ENCODE data around the gene RGS17.
A peak's percentile ranks its signal among the peaks of the same experiment; 100 is the strongest.
"Not testable (repeated sequence)": the region's sequence is repeated elsewhere in the genome, so short reads cannot be mapped to it uniquely, and the experiment has no call there.

RGS17 gene

DNA sequence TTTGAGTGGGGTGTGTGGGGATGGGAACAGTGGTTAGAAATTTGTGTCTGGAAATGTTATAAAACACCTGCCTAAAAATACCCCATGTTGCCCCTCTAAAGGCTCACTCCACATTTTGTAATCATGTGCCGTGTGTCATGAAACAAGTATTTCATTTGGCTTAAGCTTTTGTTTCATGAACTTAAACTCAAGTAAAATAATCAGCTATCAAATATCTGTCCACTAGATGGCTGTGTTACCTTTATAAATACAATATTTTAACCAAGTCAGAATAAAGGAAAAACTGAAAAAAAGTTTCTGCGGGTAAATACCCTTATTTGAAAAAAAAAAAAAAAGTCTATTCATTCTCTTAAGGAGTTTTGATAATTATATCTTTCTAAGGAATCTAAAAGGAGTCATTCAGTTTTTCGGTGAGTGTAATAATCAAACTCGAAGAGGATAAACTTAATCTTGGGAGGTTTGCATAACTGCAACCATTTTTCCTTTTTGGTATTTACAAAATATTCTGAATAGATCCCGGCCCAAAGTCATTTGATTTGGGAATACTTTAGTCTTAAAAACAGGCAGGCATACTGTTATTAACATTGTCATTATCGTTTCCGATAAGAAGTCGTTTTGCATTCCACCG lies 98.7 kb downstream of the RGS17 start:
- no peak for DNase-seq (ENCODE audit: low read depth in 2 of 2)

DNA sequence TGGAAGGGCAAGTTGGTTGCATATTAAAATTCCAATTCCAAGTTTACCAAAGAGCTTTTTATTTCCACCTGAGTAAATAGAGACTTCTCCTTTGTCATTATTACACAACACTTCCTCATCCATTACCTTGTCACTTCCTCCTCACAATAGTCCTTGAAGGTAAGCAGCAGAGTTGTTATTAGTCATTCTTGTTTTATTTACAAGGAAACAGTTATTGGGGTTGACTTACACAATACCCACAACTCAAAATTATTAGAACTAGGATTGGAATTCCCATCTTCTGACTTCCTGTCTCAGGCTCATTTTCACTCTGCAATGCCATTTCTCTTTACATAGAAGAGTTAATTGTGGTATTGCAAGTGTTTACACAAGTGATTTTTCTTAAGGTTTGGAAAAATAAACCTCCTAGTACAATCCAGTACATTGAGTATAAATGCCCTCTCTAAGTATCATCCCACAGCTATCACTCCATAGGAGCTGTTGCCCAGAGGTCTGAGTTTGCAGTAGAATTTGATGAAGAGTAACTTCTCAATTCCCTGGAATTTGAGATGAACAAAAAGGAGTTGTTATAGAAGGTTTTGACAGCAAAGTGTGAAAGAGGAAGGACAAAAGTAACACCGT lies 99.6 kb downstream of the RGS17 start:
- DNase-seq (ENCODE audit: low read depth in 2 of 2) = no peak

DNA sequence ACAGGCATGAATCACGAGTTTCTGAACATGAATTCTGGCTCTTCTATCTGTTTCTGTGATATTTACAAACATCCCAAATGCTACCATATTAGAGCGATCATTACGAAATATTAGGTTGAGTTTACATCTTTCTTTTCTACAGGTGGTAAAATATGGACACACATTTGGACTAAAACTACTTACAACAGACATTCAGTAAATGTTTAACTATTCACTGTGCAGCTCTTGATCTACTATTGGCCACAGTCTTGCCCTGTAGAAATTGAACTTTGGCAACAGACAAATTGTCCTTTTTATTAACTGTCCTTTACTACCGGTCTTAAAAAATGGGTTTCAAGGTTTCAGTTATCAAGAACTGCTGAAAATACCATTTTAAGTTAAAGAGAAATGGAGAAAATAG lies 102.1 kb downstream of the RGS17 start:
- DNase-seq (ENCODE audit: low read depth in 2 of 2) = no peak

DNA sequence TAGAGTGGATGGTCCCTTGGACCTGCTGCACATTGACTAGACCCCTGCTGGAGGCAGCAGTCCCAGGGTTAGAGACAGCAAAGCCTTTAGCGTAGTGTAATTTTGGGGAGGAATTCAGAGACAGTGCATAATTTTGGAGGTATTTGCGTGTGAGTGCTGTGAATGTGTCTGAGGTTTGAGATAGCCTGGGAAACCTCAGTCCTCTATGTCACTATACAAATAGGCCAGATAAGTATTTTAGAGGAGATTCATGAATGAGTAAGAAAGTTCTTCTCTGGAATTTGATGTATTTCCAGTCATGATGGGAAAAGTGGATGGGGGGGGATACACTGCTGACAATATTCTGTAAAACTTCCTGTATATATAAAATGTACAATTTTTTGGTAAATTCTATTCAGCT lies 102.8 kb downstream of the RGS17 start:
- DNase-seq (ENCODE audit: low read depth in 2 of 2) = no peak

DNA sequence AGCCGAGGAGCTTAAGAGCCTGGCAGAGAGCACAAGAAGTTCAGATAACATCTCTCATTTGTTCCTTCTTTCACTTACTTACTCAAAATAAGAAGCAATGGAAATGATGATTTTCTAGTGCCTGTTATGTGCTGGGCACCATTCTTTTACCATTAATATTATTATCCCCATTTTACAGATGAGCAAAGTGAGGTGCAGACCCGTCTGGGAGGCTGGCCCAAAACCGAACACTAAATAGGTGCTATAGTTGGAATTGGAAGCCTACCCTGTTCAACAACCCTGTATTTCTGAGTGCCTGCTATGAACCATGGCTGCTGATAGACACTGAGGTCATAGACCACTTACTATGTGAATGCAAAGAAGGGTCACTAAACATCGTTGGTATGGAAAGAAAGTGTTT lies 103.6 kb downstream of the RGS17 start:
- DNase-seq (ENCODE audit: low read depth in 2 of 2) = no peak

DNA sequence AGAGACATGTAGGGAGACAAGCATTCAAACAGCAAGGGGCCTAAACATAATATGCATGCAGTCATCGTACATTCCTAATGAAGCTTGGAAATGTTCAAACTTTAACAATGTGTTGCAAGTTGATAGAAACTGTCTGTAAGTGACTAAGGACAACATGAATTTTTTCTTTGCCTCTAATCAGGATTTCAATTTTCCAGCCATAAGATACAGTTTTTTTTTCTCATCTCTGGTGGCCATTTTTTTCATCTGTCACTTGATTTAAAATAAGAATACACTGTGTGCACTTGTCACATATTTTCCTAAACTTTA lies 106.4 kb downstream of the RGS17 start:
- DNase-seq (ENCODE audit: low read depth in 2 of 2) = no peak

DNA sequence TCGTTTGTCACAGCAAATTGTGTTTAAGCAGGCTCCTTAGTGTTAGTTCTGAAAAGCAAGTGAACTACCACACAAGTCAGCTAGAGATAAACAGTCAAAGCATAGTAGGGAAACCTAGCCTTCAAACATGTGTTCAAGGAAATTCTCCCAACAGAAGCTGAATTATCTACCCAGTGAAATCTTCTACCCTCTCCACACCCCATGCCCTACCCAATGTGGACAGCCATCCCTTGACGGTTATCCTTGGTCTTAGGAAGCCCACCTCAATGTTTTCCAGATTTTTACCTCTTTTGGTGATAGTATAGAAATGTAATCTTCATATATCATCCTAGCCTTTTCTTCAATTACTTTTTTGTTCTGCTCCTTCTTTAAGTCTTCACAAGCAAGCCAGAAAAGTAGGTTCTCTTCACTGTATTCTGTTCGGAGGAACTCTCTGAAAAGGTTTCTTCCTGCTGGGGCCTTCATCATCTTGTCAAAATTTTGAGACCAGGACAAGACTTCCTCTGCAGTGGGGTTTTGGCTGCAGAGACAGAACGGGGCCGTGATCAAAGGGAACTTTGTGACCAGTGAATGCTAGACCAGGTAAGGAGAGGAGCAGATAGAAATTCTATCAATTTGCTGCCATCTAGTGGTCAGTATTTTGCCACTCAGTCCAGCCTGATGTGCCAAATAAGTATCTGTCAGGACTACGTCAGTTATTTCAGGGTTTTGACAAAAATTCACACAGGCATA lies 106.9 kb downstream of the RGS17 start:
- no peak for DNase-seq (ENCODE audit: low read depth in 2 of 2)

DNA sequence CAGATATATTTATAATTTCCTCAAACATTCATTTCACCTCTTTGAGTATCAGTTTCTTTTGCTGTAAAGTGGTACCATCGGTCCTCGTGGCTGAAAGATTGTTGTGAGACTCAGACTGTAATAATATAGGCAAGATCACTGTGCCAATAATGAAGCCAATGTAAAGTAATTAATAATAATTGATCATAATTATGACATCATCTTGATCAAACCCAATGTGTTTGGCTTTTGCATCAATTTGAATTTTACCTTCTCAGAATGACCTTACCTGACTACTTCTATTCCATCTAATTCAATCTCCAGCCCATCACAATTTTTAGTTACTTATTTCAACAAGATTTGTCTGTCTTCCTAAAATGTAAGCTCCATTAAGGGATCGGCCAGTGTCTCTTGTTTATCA lies 112.7 kb downstream of the RGS17 start:
- no peak for DNase-seq (ENCODE audit: low read depth in 2 of 2)

DNA sequence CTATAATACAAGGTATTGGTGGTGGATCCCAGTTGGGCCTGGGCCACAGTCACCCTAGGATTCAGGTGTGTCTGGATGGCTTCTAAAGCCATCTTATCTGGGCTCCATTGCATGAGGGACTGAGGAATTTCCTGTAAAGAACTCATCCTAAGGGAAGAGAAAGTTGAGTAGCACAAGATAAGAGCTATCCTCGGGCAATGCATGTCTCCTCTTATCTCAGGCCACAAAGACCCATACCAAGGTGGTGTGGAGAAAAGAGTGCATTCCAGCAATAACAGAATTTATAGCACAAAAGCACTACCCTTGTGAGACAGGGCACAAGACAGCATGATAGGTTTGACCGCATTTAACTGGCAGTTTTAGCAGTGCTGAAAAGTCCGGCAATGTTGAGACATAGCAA lies 114.2 kb downstream of the RGS17 start:
- DNase-seq (ENCODE audit: low read depth in 2 of 2) = no peak

DNA sequence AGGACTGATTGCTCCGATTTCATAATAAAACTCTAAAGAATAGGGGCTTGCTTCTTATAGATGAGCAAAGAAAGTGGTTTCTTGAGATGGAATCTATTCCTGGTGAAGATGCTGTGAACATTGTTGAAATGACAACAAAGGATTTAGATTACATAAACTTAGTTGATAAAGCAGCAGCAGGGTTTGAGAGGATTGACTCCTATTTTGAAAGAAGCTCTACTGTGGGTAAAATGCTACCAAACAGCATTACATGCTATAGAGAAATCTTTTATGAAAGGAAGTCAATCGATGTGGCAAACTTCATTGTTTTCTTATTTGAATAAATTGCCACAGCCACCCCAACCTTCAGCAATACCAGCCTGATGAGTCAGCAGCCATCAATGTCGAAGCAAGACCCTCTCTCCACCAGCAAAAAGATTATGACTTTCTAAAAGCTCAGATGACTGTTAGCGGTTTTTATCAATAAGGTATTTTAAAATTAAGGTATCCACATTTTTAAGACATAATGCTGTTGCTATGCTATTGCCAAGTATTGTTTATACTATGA lies 115.9 kb downstream of the RGS17 start:
- DNase-seq (ENCODE audit: low read depth in 2 of 2) = no peak

DNA sequence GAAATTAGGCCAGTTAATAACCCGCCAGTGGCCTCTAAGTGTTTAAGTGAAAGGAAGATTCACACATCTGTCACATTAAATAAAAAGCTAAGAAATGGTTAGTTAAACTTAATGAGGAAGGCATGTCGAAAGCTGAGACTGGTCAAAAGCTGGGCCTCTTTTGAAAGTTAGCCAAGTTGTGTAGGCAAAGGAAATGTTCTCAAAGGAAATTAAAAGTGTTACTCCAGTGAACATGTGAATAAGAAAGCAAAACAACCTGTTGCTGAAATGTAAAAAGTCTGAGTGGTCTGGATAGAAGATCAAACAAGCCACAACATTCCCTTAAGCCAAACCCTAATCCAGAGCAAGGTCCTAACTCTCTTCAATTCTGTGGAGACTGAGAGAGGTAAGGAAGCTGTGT lies 117.6 kb downstream of the RGS17 start:
- DNase-seq (ENCODE audit: low read depth in 2 of 2) = no peak

DNA sequence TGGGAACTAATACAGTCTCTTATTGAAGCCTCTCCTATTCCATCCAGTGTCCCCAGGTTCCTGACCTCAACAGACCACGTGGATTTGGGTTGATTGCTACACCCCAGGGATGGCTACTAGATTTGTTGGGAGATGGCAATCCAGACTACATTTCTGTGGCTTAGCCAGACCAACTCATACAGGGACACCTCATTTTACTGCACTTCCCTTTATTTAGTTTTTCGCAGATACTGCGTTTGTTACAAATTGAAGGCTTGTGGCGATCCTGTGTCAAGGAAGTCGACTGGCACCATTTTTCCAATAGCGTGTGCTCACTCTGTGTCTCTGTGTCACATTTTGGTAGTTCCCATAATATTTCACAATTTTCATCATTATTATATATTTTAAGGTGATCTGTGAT lies 118.2 kb downstream of the RGS17 start:
- no peak for DNase-seq (ENCODE audit: low read depth in 2 of 2)

DNA sequence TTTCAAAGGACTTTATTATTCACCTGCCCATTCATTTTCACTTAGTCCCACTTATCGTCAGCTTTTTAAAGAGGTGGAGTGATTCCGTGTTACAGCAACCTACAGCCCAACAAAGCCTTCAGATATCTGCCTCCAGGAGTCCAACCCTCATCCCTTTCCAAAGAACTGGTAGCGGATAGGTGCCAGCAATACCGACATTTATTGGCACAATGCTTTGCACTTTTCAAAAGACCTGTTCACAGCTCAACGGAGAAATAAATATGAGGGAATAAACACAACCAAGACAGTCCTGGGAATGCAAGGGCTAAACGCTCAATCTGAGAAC lies 127.8 kb downstream of the RGS17 start:
- DNase-seq (ENCODE audit: low read depth in 2 of 2) = no peak

DNA sequence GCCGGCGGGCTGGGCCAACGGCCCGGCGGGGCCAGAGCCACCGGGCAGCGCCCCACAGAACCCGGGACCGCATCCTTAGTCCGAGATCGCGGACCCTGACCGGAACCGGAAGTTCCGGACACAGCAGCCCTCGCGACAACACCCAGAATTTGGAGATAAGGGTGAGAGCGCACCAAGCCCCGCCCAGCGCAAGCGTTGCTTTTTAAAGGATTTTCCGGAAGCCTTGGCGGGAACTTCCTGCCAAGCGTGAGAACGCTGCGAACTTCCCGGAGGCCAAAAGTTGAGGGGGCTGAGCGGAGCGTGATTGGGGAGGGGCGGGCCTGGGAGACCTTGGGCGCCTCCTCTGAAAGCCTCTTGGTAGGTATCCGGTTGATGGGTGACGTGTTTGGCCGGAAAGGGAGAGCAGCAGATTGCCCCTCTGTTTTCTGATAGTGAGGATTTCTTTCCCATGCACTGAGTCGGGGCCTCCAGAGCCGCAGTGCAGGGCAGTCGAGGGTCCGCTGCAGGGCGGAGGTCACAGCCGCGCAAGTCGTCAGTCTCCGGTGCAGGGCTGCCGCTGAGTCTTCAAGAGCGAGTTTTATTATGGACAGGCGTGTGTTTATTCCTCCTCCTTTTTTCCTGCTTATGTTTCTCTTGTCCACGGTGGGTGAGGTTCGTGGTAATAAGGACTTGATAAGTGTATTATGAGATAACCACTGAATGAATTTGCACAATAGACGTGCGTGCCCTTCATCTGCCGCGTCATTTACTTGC lies 128.3 kb downstream of the RGS17 start, which contains the start of gene MTRF1L:
TSS of gene MTRF1L (minus strand) at position 97 of the 753 bp plus-strand sequence. CDS start at position 73, 24 bp downstream.
- DNase-seq (ENCODE audit: low read depth in 2 of 2) = peak; percentile 77 to 87

DNA sequence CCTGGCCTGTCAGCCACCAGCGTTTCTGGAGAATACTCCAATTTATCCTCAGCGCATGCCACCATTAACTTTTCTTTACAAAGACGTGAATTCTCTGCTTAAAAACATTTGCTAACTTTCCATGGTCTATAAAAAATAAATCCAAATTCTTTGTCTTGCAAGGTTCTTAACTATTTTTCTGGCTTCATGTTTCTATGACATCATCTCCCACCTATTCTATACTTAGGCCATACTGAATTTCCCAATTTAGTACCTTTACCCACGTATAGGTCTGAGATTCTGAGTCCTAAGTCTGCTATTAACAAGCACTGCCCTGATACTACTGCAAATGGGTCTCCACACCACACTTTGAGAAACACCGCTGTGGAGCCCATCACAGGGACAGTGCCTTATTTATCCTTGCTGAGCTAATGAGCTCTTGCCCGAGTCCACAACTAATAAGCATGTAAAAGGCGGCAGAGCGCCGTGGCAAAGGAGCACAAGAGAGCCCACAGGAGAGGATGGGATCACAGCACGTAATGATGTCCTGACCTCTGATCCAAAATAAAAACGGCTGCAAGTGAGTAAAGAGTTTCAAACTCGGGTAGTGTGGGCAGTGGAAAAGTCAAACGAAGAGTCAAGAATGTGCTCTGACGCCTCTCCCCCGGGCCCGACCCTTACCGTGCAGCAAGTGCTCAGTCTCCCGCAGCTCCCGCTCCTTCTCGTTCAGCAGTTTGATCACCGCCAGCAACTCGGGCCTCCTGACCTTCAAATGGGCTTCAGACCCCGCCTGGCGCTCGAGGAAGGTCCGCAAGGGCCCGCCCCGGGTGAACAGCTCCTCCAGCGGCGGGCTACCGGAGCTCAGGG lies 129.1 kb downstream of the RGS17 start:
- no peak for DNase-seq (ENCODE audit: low read depth in 2 of 2)

DNA sequence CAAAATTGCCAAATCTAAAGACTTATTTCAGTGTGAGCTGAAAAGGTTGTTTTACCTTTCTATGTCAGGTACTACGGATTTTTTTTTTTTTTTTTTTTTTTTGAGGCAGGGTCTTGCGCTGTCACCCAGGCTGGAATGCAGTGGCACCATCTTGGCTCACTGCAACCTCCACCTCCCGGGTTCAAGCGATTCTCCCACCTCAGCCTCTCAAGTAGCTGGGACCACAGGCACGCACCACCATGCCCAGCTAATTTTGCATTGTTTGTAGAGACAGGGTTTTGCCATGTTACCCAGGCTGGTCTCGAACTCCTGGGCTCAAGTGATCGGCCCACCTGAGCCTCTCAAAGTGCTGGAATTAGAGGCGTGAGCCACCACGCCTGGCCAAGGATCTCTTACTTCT lies 130.3 kb downstream of the RGS17 start:
- not testable (repeated sequence) for DNase-seq (ENCODE audit: low read depth in 2 of 2)

DNA sequence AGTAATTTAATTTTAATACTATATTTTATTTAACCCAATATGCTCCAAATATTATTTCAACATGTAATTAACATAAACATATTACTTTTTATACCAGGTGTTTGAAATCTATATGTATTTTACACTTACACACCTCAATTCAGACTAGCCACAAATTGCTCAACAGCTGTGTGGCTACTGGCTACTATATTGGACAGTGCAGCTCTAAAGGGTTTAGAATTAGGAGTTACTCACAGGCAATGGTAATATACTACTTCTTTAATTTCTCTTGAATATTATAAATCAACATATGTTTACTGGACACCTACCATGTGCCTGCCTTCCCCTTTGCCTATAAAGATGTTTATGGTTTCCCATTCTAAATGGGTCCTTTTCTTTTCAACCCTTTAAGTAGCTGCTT lies 130.8 kb downstream of the RGS17 start:
- DNase-seq (ENCODE audit: low read depth in 2 of 2) = no peak

DNA sequence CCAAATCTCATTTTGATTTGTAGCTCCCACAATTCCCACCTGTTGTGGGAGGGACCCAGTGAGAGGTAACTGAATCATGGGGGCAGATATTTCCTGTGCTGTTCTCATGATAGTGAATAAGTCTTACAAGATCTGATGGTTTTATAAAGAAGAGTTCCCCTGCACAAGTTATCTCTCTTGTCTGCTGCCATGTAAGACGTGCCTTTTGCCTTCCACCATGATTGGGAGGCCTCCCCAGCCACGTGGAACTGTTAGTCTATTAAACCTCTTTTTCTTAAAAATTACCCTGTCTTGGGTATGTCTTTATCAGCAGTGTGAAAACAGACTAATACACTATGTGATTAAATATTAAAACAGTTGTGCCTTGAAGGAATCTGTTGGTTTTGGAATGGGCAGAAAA lies 131.5 kb downstream of the RGS17 start:
- DNase-seq (ENCODE audit: low read depth in 2 of 2) = not testable (repeated sequence)

DNA sequence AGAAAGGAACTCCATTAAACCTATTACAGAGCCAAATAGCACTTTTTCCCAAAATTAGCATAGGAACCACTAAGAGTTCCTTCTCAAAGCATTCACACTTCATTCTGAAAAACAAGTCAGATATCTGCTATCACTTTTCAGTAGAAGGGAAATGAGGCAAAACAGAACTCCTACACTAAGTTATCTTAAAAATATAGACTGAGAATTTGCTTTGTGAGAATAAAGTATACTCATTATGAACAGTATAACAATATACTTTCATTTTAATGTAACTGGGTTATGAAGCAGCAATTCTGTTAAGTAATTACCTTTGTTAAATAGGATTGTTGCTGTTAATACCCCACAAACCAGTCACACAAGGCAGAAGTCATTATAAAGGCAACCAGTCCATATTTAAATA lies 137.2 kb downstream of the RGS17 start:
- no peak for DNase-seq (ENCODE audit: low read depth in 2 of 2)

DNA sequence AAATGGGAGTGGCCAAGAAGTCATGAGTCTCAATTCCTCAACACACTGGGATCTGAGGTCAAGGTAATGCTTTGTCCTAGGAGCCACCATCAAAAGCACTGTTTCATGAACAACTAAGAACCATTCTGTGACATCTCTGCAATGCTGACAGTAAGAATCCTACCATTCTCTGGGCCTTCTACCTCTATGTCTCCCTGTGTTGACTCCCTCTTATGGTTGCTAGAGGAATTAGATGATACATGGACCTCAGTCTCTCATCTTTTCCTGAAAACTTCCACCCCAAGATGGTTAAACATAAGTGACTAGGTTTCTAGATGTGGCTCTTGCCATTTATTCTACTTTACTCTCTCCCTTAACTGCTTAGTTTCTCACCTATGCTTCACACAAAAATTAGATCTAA lies 137.7 kb downstream of the RGS17 start:
- no peak for DNase-seq (ENCODE audit: low read depth in 2 of 2)

DNA sequence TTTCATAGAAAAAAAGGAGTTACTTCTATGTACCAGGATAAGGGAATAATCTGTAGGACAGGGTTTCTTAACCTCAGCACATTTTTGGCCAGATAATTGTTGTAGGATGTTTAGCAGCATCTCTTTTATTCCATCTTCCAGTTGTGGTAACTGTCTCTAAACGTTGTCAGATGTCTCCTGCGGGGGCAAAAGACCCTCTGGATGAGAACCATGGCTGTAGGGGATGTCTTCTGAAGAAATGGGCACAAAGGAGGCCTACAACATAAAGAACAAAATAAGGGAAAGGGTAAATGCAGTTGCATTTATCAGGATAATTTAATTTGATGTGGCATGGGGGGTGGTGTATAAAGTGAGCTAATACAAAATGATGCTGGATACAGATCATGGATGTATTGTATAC lies 144.1 kb downstream of the RGS17 start:
- DNase-seq (ENCODE audit: low read depth in 2 of 2) = no peak

DNA sequence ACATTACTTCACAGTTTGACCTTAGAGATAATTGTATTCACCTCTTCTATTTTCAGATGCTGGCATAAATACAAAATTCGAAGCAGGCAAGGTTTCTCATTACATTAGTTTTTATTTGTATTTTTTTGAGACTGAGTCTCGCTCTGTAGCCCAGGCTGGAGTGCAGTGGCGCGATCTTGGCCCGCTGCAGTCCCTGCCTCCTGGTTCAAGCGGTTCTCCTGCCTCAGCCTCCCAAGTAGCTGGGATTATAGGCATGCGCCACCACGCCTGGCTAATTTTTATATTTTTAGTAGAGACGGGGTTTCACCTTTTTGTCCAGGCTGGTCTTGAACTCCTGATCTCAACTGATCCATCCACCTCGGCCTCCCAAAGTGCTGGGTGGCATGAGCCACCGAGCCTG lies 145.8 kb downstream of the RGS17 start:
- not testable (repeated sequence) for DNase-seq (ENCODE audit: low read depth in 2 of 2)

All from stimulated activated CD8-positive, alpha-beta memory T cell treated with anti-CD3 and anti-CD28 coated beads, Interleukin-2, amount 100 ng/mL, for 48 hours (primary cell).